NCI-H1694 treated with DMSO at 0.1 percent for 48 hours (cell line): ENCODE measurements around the gene PTCHD1.

Experiments
- DNase-seq: peaks from one replicate; lab custom pipeline; 2025; lab: John Stamatoyannopoulos, UW

Gene PTCHD1

DNA sequence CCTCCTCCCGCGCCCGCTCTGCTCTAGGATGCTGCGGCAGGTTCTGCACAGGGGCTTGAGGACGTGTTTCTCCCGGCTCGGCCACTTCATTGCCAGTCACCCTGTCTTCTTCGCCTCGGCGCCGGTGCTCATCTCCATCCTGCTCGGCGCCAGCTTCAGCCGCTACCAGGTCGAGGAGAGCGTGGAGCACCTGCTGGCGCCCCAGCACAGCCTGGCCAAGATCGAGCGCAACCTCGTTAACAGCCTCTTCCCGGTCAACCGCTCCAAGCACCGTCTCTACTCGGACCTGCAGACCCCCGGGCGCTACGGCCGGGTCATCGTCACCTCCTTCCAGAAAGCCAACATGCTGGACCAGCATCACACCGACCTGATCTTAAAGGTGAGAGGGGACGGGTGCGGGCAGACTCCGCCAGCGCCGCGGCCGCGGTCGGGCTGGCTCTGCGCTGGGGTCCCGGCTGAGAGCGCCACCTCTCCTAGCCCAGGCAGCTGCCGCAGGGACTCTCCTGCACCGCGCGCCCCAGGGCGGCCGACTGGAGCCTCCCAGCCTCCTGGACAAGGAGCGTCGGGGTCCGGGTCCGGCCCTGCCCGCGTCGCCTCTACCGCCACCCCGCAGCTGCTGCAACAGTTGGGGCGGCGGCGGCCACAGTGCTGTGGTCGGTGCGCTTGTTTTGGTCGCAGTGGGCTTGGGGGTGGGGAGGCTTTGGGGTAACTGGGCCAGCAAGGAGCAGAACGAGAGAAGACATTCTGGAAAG is at the start of gene PTCHD1:
Gene PTCHD1 (plus strand): TSS at position 2 of the 752 bp plus-strand sequence. CDS start 27 bp downstream, at position 29.
- DNase-seq, result no peak

DNA sequence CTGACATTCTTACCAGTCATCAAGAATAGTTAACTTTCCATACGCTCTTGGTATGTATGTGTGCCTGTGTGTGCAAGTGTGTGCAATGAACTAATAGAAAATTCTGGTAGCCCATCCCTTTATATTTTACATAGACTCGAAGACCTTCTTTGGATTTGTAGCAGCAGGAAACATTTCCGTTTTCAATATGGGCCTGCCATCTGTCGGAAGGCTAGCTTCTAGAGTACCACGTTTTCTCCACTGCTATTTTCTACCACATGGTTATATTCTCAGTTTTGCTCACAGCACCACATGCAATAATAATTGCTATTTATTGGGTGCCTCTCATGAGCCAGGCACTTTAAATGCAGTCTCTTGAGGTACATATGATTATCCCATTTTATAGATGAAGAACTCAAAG is 47.9 kb upstream of the PTCHD1 start:
- no peak for DNase-seq

DNA sequence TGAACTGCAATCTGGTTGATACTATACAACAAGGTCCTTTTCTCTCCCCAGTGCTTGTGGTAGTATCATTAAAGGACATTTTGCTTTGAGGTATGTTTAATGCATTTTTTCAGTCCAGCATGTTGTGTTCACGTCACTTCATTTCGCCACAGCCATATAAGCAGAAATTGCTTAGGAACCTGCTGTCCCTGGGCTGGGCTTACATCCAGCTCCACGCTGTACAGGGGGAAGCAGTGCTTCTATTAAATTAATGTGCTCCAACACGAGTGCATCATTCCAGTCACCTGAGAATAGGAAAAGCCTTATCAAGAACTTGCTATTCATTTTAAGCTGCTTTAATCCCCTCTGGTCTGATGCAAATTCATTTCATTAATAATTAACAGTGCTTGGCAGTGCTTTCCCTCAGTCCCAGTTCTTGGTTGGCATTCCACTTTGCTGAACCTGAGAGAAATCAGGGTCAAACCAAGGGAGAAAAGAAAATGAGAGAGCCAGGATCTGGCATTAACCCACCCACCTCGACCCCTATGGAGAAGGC is 47.4 kb upstream of the PTCHD1 start:
- DNase-seq, result no peak

DNA sequence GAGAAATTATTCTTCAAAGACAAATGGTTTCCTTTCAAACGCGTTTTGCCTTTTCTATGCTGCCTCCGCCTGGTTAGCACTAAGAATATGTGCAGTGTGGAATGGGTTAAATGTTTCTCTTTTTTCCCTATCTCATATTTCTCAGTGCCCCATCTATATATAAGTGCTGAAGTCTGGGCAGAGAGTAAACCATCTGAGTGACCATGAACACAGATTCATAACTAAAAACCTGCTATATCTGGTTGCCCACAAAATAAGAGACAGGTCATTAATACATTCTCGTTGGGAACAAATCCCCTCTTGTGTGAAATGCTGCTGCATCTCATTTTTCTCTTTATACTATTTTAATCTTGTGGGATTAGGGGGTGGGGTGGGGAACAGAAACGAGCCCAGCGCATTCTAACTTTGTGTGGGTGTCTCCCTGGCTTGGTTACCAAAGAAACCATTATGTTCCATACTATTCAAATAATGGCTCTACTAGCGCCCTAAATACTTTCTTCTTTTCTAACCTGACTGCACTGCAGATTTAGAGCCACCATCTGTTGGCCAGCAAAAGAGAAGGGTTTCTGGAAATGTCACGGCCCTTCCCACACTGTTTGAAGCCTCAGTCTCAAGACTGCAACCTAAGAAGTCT is 42.2 kb upstream of the PTCHD1 start:
- DNase-seq, result no peak

DNA sequence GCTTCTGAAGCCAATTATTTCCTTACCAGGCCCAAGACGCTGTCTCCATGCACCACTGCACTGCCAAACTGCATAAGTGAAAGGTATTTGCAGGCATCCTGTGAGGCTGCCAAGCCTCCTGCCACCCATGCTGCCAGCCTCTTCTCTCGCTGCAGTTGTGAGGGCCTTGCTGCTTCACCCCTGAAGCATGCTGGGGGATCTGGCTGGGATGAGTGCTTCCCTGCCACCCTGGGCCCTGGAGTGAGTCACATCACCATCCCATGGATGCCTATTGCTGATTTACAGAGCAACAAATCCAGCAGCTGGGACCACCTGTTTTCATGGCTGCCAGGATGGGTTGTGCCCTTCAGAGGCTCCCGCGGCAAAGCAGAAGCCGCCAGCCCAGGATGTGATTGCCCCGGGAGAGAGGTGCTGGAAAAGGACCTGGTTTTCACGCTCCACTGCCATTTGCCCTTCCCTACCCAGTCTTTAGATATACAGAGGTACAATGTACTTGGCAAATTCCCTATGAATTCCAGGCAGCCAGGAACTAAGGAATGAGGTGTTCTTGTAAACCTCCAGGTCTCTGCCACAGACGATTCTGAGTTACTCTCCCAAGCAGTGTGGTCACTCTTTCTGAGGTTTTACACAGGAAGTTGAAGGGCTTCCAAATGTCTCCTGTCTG is 41.5 kb upstream of the PTCHD1 start:
- DNase-seq, result no peak

- no peak for DNase-seq
These were observed 29.8 kb upstream of the PTCHD1 start for GRCh38 chrX:23304881-23305280.

DNA sequence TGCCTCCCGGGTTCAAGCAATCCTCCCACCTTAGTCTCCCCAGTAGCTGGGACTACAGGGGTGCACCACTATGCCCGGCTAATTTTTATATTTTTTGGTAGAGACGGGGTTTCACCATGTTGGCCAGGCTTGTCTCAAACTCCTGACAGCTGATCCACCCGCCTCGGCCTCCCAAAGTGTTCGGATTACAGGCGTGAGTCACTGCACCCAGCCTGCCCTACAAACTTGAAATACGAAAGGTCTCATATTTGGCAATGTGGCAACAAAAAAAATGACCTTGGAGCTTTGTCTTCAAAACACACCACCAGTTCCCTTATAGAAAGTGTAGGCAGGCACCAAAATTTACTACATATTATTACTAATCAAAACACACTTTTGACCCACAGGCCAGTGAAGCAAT is 22.9 kb upstream of the PTCHD1 start:
- no peak for DNase-seq

DNA sequence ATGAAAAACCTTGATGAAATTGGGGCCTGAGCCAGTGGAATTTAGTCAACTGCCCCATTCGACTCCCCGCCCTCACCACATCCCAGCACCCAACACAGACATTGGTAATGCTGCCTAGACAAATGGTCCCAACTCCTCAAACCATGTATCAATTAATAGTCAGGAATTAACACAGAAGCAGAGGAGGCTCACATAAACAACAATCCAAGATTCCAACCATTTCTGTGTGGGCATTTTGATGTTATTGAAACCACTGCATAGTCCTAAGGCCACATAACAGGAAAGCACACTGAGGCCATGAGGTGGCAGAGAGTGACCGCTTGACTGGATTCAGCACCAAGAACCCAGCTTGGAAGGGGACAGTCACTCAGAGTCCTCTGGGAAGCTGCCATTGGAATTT is 22.5 kb upstream of the PTCHD1 start:
- no peak for DNase-seq

DNA sequence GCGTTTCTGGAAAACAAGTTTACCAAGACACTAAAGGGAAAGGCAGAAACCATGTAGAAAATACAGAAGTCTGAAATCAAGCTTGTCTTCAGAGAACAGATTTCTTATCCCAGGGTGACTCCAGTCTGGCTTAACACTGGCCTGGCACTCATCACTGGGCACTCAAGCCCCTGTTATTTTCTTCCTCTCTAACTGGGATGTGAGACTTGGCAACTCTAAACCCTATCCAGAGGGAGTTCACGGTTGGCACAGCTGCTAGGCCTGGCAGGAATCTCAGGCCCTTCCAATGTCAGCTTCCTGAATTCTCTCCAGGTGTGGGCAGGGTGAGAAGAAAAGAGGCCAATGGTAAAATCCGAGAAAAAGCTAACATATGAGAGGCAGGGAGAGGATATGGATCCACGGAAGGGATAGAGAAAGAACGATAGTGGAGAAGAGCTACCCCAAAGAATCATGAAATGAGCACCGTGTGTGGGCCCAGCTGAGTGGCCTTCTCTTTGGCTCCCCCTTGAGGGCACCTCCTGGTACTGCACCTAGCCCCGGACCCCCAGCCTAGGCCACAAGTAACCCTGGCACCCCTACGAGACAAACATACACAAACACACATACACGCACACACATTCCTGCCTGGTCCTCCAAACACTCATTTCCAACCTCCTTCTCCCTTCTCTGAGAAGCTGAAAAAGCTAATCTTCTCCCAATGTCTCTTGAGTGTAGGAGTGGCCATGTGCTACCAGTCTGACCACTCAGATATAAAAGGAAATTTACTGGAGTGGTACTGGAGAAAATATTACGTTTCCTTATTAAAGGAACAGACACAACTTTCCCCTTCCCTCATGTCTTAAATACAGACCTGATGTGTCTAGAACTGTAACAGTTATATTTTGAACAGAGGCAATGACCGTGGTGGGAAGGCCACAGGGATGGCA is 16.6 kb upstream of the PTCHD1 start:
- DNase-seq, result no peak

DNA sequence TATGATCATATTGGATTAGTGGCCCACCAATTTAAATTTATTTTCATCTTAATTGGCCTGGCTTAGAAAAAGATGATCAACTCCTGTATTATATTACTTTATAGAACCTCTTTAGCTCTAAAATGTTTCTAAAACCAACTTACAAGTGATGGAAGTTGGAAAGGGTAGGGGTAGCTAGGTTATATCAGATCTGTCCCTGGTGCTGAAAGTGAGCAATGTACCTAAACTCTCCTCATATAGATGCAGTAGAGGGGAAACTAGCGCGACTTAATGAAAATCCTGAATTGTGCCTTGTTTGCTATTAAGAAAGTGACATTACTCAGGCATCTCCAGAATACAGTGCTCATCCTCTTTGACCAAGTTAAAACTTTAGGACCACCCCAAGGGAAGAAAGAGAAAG is 7.5 kb upstream of the PTCHD1 start:
- no peak for DNase-seq

DNA sequence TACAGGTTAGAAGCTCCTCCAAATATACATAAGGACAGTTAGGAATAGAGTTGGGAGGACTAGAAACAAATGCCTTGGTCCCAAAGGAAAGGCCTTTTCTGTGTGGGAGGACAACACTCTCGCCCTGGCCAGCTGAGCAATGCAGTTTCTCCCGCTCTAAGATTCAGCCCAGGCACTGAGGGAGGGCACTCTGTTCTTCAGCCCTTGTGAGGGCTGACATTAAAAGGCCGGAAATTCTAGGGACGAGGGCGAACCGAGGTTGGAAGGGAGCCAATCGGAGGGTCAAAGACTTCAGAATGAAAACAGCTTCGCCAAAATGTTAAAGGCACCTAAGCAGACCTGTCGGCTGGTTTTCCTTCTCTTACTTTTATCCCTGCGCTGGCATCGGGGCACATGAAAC is 2.9 kb upstream of the PTCHD1 start:
- DNase-seq, result no peak

- no peak for DNase-seq
These were observed 2.4 kb upstream of the PTCHD1 start for GRCh38 chrX:23332101-23332887.

DNA sequence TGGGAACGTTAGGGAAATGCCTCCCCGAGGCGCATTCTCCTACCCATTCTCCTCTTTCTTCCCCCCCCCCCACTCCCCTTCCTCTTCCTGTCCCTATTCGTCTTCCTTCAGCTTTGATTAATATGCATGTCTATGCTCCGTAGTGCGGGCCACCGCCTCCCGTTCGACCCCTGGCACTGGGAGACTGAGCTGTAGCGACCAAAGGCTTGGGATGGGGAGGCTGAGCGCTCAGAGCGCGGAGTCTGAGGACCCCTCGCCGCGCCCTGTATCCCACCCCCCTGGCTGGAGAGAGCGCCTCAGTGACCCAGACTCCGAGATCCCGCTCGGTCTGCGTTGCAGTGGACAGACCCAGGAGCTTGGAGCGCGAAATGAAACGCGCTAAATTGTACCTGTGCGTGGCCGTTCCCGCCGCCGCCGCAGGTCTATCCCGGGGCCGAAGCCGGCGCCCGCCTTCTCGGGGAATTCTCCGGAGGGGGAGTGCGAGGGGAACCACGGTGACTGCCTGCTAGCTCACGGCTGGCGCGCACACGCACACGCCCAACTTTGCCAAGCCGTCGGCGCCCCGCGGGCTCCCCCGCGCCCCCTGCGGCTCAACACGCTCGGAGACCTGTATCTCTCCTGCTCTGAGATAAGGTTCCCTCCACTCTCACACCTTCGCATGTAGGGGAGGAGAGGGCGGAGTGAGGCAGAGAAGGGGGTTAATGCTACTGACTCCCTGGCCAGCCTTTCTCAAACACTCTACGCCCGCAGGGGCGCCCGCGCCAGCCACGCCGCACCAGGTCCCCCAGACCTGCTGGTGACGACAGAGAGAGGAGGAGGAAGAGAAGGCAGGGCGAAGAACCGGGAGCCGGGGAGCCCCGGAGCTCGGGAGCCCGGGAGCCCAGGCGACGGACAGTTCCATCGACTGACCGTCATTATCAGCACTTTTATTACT is 1.5 kb upstream of the PTCHD1 start:
- DNase-seq, result no peak

GRCh38 chrX:23333842-23334520 is 668 bp upstream of the PTCHD1 start:
- DNase-seq, result no peak

GRCh38 chrX:23334521-23334847 is 165 bp upstream of the PTCHD1 start:
- DNase-seq, result no peak

DNA sequence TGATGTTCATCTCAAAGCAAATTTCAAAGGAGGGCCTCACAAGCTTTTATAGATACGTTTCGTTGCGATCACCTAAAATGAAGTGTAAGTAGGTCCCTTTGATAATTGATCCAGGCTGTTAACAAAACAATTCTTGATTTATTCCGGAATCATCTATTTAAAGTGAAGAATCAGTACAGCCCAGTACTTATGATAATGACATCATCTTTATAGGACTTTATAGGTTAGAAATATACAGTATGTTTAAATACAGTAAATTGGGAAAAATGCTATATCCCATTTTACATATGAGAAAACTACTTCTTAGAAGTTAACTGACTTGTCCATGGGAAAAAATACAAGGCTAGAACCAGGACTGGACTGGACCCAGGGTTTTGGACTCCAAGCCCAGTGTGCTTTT is 3.7 kb downstream of the PTCHD1 start:
- DNase-seq, result no peak

DNA sequence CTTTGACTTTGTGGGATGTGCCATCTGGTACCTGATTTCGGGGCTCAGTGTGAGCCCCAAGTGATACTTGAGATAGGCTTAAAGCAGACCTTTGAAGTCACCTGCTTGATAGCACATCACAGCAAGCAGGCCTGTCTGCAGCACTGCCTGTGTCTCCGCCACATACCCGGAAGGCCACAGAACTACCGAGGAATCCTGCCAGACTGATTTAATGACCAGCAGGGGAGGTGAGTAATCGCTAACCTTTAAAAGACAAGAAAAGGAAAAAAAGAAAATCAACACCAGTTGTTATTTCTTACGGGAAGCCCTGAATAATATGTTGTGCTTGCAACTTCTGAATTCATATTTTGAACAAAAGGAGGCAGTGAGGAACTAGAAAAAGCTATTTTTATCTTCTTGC is 6.8 kb downstream of the PTCHD1 start:
- no peak for DNase-seq

DNA sequence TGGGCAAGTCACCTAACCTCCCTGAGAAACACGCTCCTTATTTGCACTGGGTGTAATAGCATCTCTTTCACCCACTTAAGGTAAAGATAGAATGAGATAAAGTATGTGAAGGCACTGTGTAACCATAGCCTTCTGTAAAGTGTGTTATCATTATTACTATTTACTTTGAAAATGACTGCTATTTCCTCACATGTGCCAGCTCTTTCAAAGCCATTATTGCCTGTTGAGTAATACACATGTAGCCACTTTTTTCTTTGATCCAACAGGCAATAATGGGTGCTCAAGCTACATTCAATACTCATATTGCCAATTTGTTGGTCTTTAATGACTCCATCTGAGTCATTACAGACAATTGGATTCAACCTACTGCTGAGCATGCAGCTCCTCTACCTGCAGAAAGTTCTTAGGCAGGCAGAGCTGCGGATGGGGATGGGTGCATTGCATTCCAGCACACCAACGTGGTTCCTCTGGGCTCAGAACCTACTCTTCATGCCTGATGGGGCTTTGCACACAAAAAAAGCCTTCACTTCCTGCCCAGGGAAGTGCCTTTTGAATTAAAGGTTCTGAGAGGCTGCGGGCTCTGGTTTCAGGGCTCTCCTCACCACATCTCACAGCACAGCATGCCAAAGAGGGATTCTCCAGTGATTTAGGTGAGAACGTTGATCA is 9.7 kb downstream of the PTCHD1 start:
- DNase-seq, result no peak

GRCh38 chrX:23344904-23345271 is 10.2 kb downstream of the PTCHD1 start:
- DNase-seq, result no peak
